Astrocyte of the spinal cord (primary cell): Measurements from ENCODE around the gene AHNAK.
"Not testable (repeated sequence)": the region's sequence is repeated elsewhere in the genome, so short reads cannot be mapped to it uniquely, and the experiment has no call there.

Experiments used
- DNase-seq: peaks from one replicate; pipeline ENCODE4 v3.0.0; 2011; ENCODE audit warnings: low read depth, low spot score
- H3K4me3 ChIP-seq: 2 replicates; pipeline ENCODE4 v1.5.1; 2011; ENCODE audit warnings: low read depth, mild to moderate bottlenecking, low read length, moderate library complexity
- CTCF ChIP-seq: IDR thresholded peaks from 2 replicates; pipeline ENCODE4 v1.5.1; 2012; ENCODE audit warnings: low read depth, mild to moderate bottlenecking, low read length, inconsistent platforms
- in situ Hi-C: cut with HindIII; loops from 2 replicates; pipeline ENCODE4 v1.10.0; 2017; ENCODE audit warnings: low sequenced_read_pairs

AHNAK gene

GRCh38 chr11:62504158-62504973, 42.2 kb downstream of the AHNAK start:
- no peak for DNase-seq
- H3K4me3 ChIP-seq: no peak overlapping the region
- in situ Hi-C loops: no loop called here
- no peak for TF ChIP-seq CTCF

GRCh38 chr11:62502030-62502730, 44.4 kb downstream of the AHNAK start:
- no peak for DNase-seq
- in situ Hi-C loops: no loop called here
- no peak for TF ChIP-seq CTCF
- H3K4me3 ChIP-seq: no peak overlapping the region

DNA sequence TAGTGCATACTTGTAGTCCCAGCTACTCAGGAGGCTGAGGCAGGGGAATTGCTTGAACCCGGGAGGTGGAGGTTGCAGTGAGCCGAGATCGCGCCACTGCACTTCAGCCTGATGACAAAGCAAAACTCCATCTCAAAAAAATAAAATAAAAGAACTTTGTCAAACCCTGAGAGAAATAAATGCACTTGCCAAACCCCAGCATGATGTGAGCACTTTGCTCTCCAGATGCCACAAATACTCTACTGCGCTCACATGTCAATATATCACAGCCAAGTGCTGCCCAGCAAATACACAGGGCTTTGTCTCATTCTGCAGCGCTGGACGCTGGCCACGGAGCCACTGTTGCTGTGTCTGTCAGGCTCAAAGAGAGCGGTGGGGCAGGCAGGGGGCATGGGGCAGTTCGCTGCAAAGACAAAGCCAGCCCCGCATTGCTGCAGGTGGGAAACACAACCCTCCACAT, 45.1 kb downstream of the AHNAK start:
- TF ChIP-seq CTCF: no peak

DNA sequence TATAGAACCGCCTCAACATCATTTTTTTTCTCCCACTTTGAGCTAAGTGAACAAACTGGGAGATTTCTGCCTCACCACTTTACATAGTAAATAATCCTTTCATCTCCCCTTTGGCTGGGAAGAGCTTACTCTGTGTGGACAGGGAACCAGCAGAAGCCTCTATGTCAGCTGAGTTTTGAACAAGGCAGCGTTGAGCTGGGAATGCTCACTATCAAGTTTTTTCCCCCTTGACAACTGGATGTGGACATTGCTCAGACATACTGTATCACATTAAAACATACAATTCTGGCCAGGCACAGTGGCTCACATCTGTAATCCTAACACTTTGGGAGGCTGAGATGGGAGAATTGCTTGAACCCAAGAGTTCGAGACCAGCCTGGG, 46.0 kb downstream of the AHNAK start:
- TF ChIP-seq CTCF: no peak
- no peak for DNase-seq
- no peak overlapping the region for H3K4me3 ChIP-seq
- in situ Hi-C loops: no loop called here

More for the DNA sequence above, 45.1 kb downstream of the AHNAK start:
- H3K4me3 ChIP-seq: no peak overlapping the region
- DNase-seq: peak; percentile 58
- in situ Hi-C loops: no loop called here

GRCh38 chr11:62499944-62500649, 46.5 kb downstream of the AHNAK start:
- no peak for TF ChIP-seq CTCF
- no peak overlapping the region for H3K4me3 ChIP-seq
- in situ Hi-C loops: no loop called here
- DNase-seq: no peak

DNA sequence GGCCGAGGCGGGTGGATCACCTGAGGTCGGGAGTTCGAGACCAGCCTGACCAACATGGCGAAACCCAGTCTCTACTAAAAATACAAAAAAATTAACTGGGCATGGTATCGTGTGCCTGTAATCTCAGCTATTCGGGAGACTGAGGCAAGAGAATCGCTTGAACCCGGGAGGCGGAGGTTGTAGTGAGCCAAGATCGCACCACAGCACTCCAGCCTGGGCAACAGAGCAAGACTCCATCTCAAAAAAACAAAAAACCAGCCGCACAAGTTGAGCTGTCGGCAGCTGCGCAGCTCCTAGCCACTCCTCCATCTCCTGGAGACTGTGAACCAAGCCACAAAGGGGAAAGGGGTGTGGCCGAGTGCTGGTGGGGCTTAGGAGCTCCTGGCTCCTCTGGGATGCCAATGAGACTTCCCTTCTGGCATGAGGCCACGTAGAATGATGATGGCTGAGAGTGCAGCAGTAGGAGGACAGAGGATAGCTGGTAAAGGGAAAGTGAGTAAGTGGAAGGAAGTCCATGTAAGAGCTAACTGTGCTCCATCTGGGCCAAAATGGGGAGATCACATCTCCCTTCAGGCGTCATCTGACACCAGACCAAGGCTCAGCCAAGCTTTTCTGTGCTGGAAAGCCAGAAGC, 47.2 kb downstream of the AHNAK start:
- in situ Hi-C loops, H3K4me3 ChIP-seq: not testable (repeated sequence)
- DNase-seq: peak; percentile 40
